Activated naive CD8-positive, alpha-beta T cell treated with anti-CD3 and anti-CD28 coated beads for 36 hours (primary cell): ENCODE data around the gene GUCY2C. TPM values are rescaled to one million over a fixed set of nuclear protein-coding genes. Genes with fewer than 3 reads are reported as not detected.
"Not testable (repeated sequence)": the region's sequence is repeated elsewhere in the genome, so short reads cannot be mapped to it uniquely, and the experiment has no call there.

Source experiments
- DNase-seq: peaks from one replicate; pipeline ENCODE4 v3.0.0; 2021
- H3K27ac Mint-ChIP-seq: one replicate; pipeline ENCODE4 v1.8.0; 2022; ENCODE audit warnings: mild to moderate bottlenecking, moderate library complexity, mixed read lengths
- H3K27me3 Mint-ChIP-seq: one replicate; pipeline ENCODE4 v1.8.0; 2022; ENCODE audit warnings: mild to moderate bottlenecking, mixed read lengths
- H3K36me3 Mint-ChIP-seq: one replicate; pipeline ENCODE4 v1.8.0; 2021; ENCODE audit warnings: mild to moderate bottlenecking, mixed read lengths
- H3K4me1 Mint-ChIP-seq: one replicate; pipeline ENCODE4 v1.8.0; 2021; ENCODE audit warnings: mixed read lengths
- H3K4me3 Mint-ChIP-seq: one replicate; pipeline ENCODE4 v1.8.0; 2022; ENCODE audit warnings: mild to moderate bottlenecking, moderate library complexity, mixed read lengths
- H3K9me3 Mint-ChIP-seq: one replicate; pipeline ENCODE4 v1.8.0; 2022; ENCODE audit warnings: mixed read lengths
- total RNA-seq, 2 experiments: library from RNA; stranded (reverse); gene quantifications; one replicate each; pipeline ENCODE4 v1.2.3, GENCODE V29; 2021

The GUCY2C gene
- total RNA-seq, 2 experiments from 2014 or later, result not detected

DNA sequence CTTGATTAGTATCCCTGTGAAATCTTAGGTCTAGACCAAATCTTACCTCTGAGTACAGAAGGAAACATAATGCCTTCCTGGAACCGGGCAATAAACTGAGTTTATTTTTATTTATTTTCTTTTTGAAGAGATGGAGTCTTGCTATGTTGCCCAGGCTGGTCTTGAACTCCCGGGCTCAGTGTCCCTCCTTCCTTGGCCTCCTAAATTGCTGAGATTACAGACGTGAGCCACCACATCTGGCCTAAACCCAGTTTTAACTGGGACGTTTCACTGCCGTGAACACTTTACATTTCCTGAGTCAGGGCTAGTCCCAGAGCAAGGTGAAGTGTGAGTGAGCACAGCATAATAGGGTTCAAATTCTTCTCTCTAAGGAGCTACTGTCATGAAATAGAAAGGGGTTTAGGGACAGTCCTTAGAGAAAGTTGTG, 671 bp downstream of the GUCY2C start:
- DNase-seq, result no peak
- H3K4me3 Mint-ChIP-seq, result no peak overlapping the region
- H3K36me3 Mint-ChIP-seq, result no peaks in the 10 kb centered on the region
- no peaks in the 10 kb centered on the region for H3K4me1 Mint-ChIP-seq
- no peak overlapping the region for H3K27ac Mint-ChIP-seq
- no peaks in the 10 kb centered on the region for H3K9me3 Mint-ChIP-seq
- H3K27me3 Mint-ChIP-seq, result no peaks in the 10 kb centered on the region

DNA sequence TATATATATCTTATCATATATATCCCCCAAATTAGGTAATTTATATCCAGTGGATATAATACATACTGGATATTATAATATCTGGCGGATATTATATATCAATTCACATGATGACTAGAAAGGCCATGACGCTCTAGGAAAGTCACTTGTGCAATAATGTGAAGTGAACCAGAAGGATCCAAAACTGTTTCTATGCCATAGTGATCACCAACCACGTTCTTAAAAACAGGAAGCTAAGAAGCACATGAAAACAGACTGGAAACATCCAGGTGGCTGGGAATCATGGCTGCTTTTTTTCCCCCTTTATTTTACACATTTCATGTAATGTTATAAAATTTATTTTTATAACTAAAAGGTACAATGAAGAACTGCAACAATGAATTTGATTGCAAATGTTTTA, 1.4 kb downstream of the GUCY2C start:
- H3K9me3 Mint-ChIP-seq, result no peaks in the 10 kb centered on the region
- H3K4me1 Mint-ChIP-seq, result no peaks in the 10 kb centered on the region
- no peaks in the 10 kb centered on the region for H3K27me3 Mint-ChIP-seq
- H3K27ac Mint-ChIP-seq, result no peak overlapping the region
- no peak overlapping the region for H3K4me3 Mint-ChIP-seq
- no peaks in the 10 kb centered on the region for H3K36me3 Mint-ChIP-seq
- no peak for DNase-seq

DNA sequence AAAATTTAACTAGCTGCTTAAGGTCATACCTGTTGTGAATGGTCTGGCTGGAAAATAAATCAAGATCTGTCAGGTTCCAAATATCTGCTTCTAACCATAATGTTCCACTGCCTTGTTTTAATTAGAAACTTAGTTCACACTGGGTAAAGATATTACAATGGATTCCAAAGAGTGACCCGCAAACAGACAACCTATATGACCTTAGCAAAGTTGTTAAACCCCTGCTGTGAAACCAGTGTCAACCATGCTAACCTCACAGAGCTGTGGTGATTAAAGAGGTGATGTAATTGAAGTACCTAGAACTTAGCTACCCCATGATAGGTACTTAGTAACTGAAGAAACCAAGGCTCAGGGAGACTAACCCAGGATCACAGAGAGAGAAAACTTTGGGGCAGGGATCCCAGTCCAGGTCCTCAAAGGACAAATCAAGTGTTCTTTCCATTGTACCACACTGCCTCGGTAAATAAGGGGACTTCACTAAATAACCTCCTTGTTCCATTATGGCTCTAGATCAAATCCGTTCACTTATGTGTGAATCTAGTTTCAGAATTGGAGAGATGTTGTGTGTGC, 2.2 kb downstream of the GUCY2C start:
- no peaks in the 10 kb centered on the region for H3K36me3 Mint-ChIP-seq
- no peaks in the 10 kb centered on the region for H3K27me3 Mint-ChIP-seq
- H3K4me1 Mint-ChIP-seq, result no peaks in the 10 kb centered on the region
- H3K4me3 Mint-ChIP-seq, result no peak overlapping the region
- no peaks in the 10 kb centered on the region for H3K9me3 Mint-ChIP-seq
- no peak overlapping the region for H3K27ac Mint-ChIP-seq
- DNase-seq, result no peak

DNA sequence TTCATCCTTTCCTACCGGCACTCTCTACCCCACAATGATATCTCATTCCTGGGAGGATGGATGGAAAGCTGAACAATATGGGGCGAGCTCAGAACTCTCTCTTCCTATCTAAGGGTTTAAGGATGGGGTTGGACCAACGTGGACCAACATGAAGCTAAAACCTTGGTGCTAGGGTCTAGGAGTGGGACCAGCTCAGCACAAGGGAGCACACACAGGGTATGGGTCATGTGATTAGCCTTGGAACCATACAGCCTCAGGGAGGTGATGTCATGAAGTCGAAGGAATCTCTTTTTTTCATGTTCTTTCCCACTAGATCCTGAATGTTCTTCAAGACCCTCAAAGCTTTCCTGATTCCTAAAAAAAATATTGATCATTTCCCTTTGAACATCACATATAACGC, 3.3 kb downstream of the GUCY2C start:
- H3K36me3 Mint-ChIP-seq, result no peaks in the 10 kb centered on the region
- no peak overlapping the region for H3K27ac Mint-ChIP-seq
- no peak for DNase-seq
- H3K27me3 Mint-ChIP-seq, result no peaks in the 10 kb centered on the region
- no peak overlapping the region for H3K4me3 Mint-ChIP-seq
- no peaks in the 10 kb centered on the region for H3K9me3 Mint-ChIP-seq
- no peaks in the 10 kb centered on the region for H3K4me1 Mint-ChIP-seq

DNA sequence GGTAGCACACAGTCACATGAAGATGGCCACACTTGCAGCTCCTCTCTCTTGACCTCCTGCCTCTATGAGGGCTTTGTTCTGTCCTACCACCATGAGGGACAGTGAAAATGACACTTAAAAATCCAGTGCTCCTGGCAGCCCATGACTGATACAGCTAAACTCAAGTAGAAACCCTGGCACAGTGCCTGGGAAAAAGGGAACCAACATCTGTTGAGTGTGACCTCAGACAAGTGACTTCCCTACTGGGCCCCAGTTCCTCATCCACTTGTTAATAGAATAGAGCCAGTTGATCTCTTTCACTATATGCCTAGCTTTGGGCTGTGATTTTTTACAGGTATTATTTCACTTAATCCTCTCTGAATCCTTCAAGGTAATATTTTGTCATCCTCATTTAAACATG, 4.8 kb downstream of the GUCY2C start:
- Mint-ChIP-seq H3K27ac (no peak overlapping the region), H3K4me3 (no peak overlapping the region), H3K27me3 (no peaks in the 10 kb centered on the region), H3K36me3 (no peaks in the 10 kb centered on the region), H3K9me3 (no peaks in the 10 kb centered on the region), H3K4me1 (no peaks in the 10 kb centered on the region)
- DNase-seq, result no peak

DNA sequence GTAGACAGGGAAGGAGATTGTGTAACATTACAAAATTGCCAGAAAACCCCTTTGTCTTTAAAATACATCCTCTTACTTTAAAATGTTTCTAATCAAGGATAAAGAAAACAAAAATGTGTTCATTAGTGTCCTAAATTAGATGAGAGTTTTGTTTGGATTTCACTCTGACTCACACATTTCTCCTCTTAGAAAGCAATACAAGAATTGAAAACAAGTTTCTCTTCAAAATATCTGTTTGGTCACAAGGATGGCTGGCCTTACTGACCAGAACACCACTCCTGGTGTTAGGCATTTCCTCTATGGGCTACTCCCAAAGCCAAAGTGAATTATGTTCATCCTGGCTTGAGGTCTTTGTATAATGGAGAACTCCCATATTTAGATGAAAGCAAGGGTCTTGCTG, 6.4 kb downstream of the GUCY2C start:
- Mint-ChIP-seq H3K4me3 (no peak overlapping the region), H3K36me3 (no peaks in the 10 kb centered on the region), H3K4me1 (no peaks in the 10 kb centered on the region), H3K27ac (no peak overlapping the region), H3K27me3 (no peaks in the 10 kb centered on the region), H3K9me3 (no peaks in the 10 kb centered on the region)
- DNase-seq, result no peak

DNA sequence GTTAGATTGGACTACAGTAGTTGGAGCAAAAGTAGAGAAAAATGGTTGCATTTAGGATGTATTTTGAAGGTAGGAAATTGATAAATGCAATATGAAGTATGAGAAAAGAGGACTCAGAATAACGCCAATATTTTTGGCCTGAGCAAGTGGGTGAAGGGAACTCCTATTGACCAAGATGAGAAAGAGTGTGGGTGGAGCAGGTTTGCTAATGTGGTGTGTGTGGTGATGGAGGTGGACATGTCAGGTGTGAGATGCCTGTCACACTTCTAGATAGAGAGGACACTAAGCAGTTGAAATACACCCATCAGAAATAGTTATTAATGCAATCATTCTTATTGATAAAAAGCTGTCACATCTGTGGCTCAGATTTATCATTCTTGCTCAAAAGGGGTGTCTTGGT, 7.3 kb downstream of the GUCY2C start:
- DNase-seq, result no peak
- Mint-ChIP-seq H3K9me3 (no peaks in the 10 kb centered on the region), H3K4me1 (no peaks in the 10 kb centered on the region), H3K27ac (no peak overlapping the region), H3K36me3 (no peaks in the 10 kb centered on the region), H3K4me3 (no peak overlapping the region), H3K27me3 (no peaks in the 10 kb centered on the region)

DNA sequence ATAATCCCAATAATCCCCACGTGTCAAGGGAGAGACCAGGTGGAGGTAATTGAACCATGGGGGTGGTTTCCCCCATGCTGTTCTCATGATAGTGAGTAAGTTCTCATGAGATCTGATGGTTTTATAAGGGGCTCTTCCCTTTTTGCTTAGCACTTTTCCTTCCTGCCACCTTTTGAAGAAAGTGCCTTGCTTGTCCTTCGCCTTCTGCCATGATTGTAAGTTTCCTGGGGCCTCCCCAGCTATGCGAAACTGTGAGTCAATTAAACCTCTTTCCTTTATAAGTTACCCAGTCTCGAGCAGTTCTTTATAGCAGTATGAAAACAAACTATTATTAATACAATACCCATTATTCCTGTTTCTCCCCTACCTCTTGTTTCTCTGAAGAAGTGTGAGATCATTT, 14.2 kb downstream of the GUCY2C start:
- not testable (repeated sequence) for H3K9me3 Mint-ChIP-seq, H3K4me1 Mint-ChIP-seq, DNase-seq, H3K27ac Mint-ChIP-seq, H3K36me3 Mint-ChIP-seq, H3K27me3 Mint-ChIP-seq
- peak overlapping the region; percentile 8 for H3K4me3 Mint-ChIP-seq

DNA sequence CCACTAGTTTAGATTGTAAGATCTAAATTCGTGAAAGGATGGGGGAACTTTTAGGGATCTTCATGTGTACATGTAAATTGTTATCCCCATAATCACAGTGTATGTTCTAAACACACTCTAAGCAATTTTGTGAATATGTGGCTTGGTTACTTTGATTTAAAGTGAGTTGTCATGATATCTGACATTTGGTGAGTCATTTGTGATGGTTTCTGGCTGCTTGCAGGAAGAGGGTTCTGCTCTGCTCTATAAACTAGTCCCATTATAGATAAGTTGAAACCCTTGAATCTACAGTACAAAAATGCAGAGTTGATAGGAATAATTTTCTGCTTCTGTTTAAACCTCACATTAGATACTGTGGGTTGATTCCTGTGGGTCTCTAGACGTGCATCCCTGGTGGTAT, 14.8 kb downstream of the GUCY2C start:
- H3K36me3 Mint-ChIP-seq, result no peaks in the 10 kb centered on the region
- H3K4me3 Mint-ChIP-seq, result no peak overlapping the region
- peaks cover 9% of the 10 kb centered on the region for H3K4me1 Mint-ChIP-seq
- H3K27me3 Mint-ChIP-seq, result no peaks in the 10 kb centered on the region
- no peaks in the 10 kb centered on the region for H3K9me3 Mint-ChIP-seq
- DNase-seq, result no peak
- H3K27ac Mint-ChIP-seq, result no peak overlapping the region

DNA sequence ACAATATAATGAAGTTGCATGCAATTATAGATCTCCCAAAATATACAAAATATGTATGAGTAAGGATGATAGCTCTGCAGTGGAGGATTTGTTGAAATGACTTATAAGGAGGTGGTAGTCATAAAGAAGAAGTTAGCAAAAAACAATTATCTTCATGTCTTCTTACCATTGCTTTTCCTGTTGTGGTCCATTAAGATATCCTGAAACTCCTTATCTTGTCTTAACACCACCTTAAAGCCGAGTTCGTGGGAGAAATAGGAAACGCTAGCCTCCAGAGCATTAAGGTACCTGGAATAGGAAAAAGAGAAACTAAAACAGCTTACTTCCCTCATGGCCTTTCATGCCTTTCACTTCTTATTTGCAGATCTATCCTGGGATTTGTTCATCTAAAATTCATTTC, 15.2 kb downstream of the GUCY2C start:
- DNase-seq, result no peak
- Mint-ChIP-seq H3K4me1 (peaks cover 9% of the 10 kb centered on the region), H3K36me3 (no peaks in the 10 kb centered on the region), H3K4me3 (no peak overlapping the region), H3K27me3 (no peaks in the 10 kb centered on the region), H3K9me3 (no peaks in the 10 kb centered on the region), H3K27ac (no peak overlapping the region)

DNA sequence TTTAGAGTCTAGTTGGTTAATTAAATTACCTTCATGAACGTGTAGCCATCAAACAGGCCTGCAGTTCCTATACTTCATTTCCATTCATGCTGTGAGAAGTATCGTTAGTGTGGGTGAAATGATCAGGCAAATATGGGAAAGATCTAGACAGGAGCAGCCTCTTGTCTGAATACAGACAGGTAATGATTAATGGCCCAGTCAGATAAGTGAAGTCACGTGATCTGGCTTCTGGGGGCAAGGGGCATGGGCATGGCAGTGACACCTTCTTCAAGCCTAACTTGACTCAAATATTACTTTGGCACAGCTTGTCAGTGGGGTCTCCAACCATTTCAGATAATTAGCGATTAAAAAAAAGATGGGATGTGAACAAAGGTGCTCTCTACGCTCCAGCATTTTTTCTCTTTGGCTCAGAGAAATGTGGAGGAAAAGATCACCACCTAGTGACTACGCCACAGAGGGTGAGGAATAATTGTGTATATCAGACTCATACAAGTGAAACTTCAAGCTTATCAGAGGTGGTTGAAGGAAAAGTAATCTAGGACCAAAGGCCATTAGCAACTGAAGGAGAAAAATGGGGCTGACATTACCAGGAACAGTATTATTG, 17.8 kb downstream of the GUCY2C start:
- H3K4me3 Mint-ChIP-seq, result no peak overlapping the region
- peaks cover 9% of the 10 kb centered on the region for H3K4me1 Mint-ChIP-seq
- H3K36me3 Mint-ChIP-seq, result no peaks in the 10 kb centered on the region
- no peak for DNase-seq
- H3K9me3 Mint-ChIP-seq, result no peaks in the 10 kb centered on the region
- H3K27me3 Mint-ChIP-seq, result peaks cover 4% of the 10 kb centered on the region
- H3K27ac Mint-ChIP-seq, result no peak overlapping the region

DNA sequence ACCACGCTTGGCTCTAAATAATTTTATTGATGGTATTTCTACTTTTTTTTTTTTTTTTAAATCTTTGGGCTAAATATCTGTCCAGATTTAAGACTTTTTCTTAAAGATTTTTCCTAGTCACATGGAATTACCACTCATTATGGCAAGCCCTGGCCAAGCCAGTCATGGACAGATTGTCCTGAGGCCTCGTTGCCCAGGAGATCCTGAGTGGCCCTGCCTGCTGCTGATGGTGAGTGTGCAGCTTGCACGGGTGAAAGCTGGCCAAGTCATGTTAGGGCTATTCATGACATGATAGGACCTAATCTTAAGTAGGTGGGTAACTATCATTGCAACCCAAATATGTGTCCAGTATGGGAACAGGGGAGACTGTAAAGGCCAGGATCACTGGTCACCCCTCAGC, 27.8 kb downstream of the GUCY2C start:
- Mint-ChIP-seq H3K36me3 (no peaks in the 10 kb centered on the region), H3K4me3 (no peak overlapping the region), H3K4me1 (peaks cover 6% of the 10 kb centered on the region), H3K27me3 (no peaks in the 10 kb centered on the region), H3K27ac (no peak overlapping the region), H3K9me3 (no peaks in the 10 kb centered on the region)
- no peak for DNase-seq

DNA sequence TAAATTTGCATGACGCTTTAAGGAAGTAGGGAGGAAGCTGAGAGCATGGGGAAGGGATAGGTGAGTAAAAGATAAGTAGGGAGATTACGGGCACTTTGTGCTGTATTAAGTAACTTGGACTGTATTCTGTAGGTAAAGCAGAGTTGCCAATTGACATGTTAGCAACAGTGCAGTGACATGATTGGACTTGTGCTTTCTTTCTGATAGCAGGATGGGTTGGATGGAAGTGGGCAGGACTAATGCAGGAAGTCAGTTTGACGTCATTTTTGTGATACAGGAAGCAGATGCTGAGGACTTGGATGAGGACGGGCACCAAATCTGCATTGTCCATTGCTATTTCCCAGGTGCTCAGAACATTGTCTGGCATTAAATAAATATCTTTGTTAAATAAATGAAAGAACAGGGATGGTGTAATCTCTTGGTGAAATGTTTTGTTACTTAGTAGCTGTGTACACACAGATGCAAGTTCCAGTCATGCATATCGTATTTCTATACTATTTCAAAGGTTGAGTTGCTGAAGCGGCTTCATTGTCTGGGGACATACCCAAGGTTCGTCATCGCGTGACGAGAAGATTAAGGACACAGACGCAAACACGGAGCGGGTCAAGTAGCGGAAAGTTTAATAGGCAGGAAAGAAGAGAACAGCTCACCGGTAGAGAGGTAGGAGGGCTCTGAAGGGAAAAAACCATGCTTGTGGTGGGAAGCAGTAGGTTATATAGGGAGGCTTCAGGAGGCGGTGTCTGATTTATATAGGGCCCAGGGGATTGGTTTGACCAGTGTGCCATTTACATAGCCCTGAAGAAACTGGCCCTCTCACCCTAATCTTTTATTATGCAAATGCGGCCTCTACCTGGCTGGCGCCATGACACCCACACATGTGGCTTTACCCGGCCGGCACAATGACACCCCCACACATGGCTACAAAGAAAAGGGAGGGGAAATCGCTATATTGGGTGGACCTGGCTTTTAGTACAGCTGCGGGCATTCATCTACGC, 30.7 kb downstream of the GUCY2C start:
- DNase-seq, result no peak
- Mint-ChIP-seq H3K9me3 (no peaks in the 10 kb centered on the region), H3K27ac (no peak overlapping the region), H3K27me3 (no peaks in the 10 kb centered on the region), H3K36me3 (no peaks in the 10 kb centered on the region), H3K4me1 (peaks cover 6% of the 10 kb centered on the region), H3K4me3 (no peak overlapping the region)

DNA sequence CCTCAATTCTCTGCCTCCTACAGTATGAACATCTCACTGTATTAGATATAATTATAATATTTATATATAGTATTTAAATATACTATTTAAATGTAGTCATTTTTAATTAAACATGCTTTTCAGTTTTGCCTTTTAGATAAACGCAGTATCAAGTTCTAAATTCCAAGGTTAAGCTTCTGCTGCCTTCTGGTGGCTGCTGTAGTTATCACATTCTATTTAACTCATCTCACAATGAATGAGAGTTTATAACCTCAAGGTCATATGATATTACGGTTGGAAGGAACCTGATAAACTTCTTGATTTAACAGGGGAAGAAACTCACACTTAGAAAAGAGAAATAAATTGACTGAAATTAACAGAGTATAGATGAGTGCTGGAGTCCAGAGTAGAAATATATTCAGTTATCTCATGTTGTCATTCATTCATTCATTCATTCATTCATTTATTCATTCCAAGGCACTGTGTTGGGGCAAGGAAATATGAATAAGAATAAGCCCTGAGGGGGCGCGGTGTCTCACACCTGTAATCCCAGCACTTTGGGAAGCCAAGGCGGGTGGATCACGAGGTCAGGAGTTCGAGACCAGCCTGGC, 31.9 kb downstream of the GUCY2C start:
- no peak for DNase-seq
- no peaks in the 10 kb centered on the region for H3K36me3 Mint-ChIP-seq
- H3K27me3 Mint-ChIP-seq, result no peaks in the 10 kb centered on the region
- H3K9me3 Mint-ChIP-seq, result no peaks in the 10 kb centered on the region
- no peak overlapping the region for H3K27ac Mint-ChIP-seq
- no peak overlapping the region for H3K4me3 Mint-ChIP-seq
- H3K4me1 Mint-ChIP-seq, result peaks cover 6% of the 10 kb centered on the region

DNA sequence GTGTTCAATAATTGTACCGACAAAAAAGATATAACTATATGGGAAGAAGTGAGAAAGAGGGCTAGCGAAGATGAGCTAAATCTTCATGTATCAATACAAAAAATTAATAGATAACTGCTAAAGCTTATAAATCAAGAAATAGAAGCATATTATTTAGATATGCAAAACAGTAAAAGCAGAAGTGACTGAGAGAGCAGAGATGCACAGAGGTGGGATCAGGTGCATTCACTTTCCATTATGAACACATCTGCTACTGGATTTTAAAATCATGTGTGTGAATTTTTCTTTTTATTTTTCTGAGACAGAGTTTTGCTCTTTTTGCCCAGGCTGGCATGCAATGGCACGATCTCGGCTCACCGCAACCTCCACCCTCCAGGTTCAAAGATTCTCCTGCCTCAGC, 33.4 kb downstream of the GUCY2C start:
- Mint-ChIP-seq H3K27ac (no peak overlapping the region), H3K4me1 (peaks cover 6% of the 10 kb centered on the region), H3K36me3 (no peaks in the 10 kb centered on the region), H3K9me3 (no peaks in the 10 kb centered on the region), H3K4me3 (no peak overlapping the region), H3K27me3 (no peaks in the 10 kb centered on the region)
- DNase-seq, result no peak
